ENCODE results near the gene NFU1. TPM values are rescaled to one million over a fixed set of nuclear protein-coding genes. Genes with fewer than 3 reads are reported as not detected.

Gene NFU1
- total RNA-seq, 4 donors from 2014 or later = 6.7 to 84.8 (median 45.0) TPM

DNA sequence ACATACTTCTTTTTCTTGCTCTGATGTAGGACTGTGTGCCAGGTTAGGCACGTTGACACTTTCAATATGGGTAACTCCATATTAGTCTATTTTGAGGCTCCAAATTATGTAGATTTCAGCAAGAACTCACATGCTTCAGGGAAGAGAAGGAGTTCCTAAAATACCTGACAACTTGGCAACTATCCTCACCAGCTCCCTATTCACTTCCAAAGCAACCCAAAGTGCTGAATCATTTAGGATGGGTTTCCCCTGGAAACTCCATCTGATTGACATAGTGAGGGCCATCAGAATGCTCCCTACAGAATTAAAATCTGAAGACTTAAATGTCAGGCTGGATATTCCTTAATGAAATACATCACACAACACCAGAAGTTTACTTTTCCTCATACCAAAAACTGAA is 32.5 kb upstream of the NFU1 start:
- intact Hi-C loops (cut with DNase I; ENCODE audit: low total_unique reads) (no loop called here), in situ Hi-C loops (cut with MboI; ENCODE audit: low pct_ligation_motif_present in 1 of 4, low pct_unique_long_range_greater_than_20kb in 1 of 4, low sequenced_read_pairs in 3 of 4) (no loop called here)
- H3K27ac ChIP-seq = no peak overlapping the region
- 86% methylated on average over 1 of the region's 1 CpG; no CpG with 5 or more reads in 1 of the 2 donors for WGBS, 2 donors (ENCODE audit: low coverage in 1 of 2)
- no peak for DNase-seq
- H3K4me1 ChIP-seq = peaks cover 0 to 6% (median 3%) of the 10 kb centered on the region in 4 donors
- no peaks in the 10 kb centered on the region for H3K27me3 ChIP-seq
- TF ChIP-seq POLR2A (IDR thresholded peaks at IDR 0.05) (no peak), EP300 (IDR thresholded peaks at IDR 0.05; ENCODE audit: low read depth) (no peak), POLR2AphosphoS5 (IDR thresholded peaks at IDR 0.05) (no peak)
- TF ChIP-seq, protein P1, sequence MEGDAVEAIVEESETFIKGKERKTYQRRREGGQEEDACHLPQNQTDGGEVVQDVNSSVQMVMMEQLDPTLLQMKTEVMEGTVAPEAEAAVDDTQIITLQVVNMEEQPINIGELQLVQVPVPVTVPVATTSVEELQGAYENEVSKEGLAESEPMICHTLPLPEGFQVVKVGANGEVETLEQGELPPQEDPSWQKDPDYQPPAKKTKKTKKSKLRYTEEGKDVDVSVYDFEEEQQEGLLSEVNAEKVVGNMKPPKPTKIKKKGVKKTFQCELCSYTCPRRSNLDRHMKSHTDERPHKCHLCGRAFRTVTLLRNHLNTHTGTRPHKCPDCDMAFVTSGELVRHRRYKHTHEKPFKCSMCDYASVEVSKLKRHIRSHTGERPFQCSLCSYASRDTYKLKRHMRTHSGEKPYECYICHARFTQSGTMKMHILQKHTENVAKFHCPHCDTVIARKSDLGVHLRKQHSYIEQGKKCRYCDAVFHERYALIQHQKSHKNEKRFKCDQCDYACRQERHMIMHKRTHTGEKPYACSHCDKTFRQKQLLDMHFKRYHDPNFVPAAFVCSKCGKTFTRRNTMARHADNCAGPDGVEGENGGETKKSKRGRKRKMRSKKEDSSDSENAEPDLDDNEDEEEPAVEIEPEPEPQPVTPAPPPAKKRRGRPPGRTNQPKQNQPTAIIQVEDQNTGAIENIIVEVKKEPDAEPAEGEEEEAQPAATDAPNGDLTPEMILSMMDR (IDR thresholded peaks at IDR 0.05) = no peak
- peaks cover 0 to 7% (median 0%) of the 10 kb centered on the region in 4 donors for H3K36me3 ChIP-seq
- no peak overlapping the region for H3K4me3 ChIP-seq
- no peaks in the 10 kb centered on the region for H3K9me3 ChIP-seq

GRCh38 chr2:69469375-69469774 is 32.1 kb upstream of the NFU1 start:
- TF ChIP-seq, protein P1 (IDR thresholded peaks at IDR 0.05) = no peak
- TF ChIP-seq POLR2AphosphoS5 (IDR thresholded peaks at IDR 0.05) (no peak), POLR2A (IDR thresholded peaks at IDR 0.05) (no peak), EP300 (IDR thresholded peaks at IDR 0.05; ENCODE audit: low read depth) (no peak)

GRCh38 chr2:69466728-69467127 is 29.5 kb upstream of the NFU1 start:
- no peak overlapping the region for H3K27ac ChIP-seq
- peaks cover 0 to 6% (median 3%) of the 10 kb centered on the region in 4 donors for H3K4me1 ChIP-seq
- no peaks in the 10 kb centered on the region for H3K27me3 ChIP-seq
- no peak overlapping the region for H3K4me3 ChIP-seq
- no peaks in the 10 kb centered on the region for H3K9me3 ChIP-seq
- intact Hi-C loops (cut with DNase I; ENCODE audit: low total_unique reads) = no loop called here
- no peak for DNase-seq
- in situ Hi-C loops (cut with MboI; ENCODE audit: low pct_ligation_motif_present in 1 of 4, low pct_unique_long_range_greater_than_20kb in 1 of 4, low sequenced_read_pairs in 3 of 4) = no loop called here
- TF ChIP-seq, protein P1 (IDR thresholded peaks at IDR 0.05) = no peak
- TF ChIP-seq EP300 (IDR thresholded peaks at IDR 0.05; ENCODE audit: low read depth) (no peak), POLR2AphosphoS5 (IDR thresholded peaks at IDR 0.05) (no peak), POLR2A (IDR thresholded peaks at IDR 0.05) (no peak)
- 91 to 97% methylated on average over 5 to 8 of the region's 8 CpGs for WGBS, 2 donors (ENCODE audit: low coverage in 1 of 2)
- peaks cover 0 to 7% (median 0%) of the 10 kb centered on the region in 4 donors for H3K36me3 ChIP-seq

More at GRCh38 chr2:69469375-69469774, 32.1 kb upstream of the NFU1 start:
- intact Hi-C loops (cut with DNase I; ENCODE audit: low total_unique reads) = no loop called here
- Histone ChIP-seq H3K9me3 (no peaks in the 10 kb centered on the region), H3K4me1 (peaks cover 0 to 6% (median 3%) of the 10 kb centered on the region in 4 donors), H3K36me3 (peaks cover 0 to 7% (median 0%) of the 10 kb centered on the region in 4 donors), H3K4me3 (no peak overlapping the region), H3K27ac (no peak overlapping the region), H3K27me3 (no peaks in the 10 kb centered on the region)
- DNase-seq = no peak
- WGBS, 2 donors (ENCODE audit: low coverage in 1 of 2) = 72 to 82% methylated on average over 3 of the region's 3 CpGs
- in situ Hi-C loops (cut with MboI; ENCODE audit: low pct_ligation_motif_present in 1 of 4, low pct_unique_long_range_greater_than_20kb in 1 of 4, low sequenced_read_pairs in 3 of 4) = no loop called here

GRCh38 chr2:69465513-69466456 is 28.6 kb upstream of the NFU1 start:
- in situ Hi-C loops (cut with MboI; ENCODE audit: low pct_ligation_motif_present in 1 of 4, low pct_unique_long_range_greater_than_20kb in 1 of 4, low sequenced_read_pairs in 3 of 4) = no loop called here
- Histone ChIP-seq H3K27me3 (no peaks in the 10 kb centered on the region), H3K4me1 (no peaks in the 10 kb centered on the region), H3K36me3 (peaks cover 0 to 7% (median 0%) of the 10 kb centered on the region in 4 donors), H3K9me3 (no peaks in the 10 kb centered on the region), H3K4me3 (no peak overlapping the region), H3K27ac (peak overlapping the region in 1 of 4 donors; percentile 26)
- WGBS, 2 donors (ENCODE audit: low coverage in 1 of 2) = 81% methylated on average over 14 of the region's 14 CpGs; no CpG with 5 or more reads in 1 of the 2 donors
- intact Hi-C loops (cut with DNase I; ENCODE audit: low total_unique reads) = no loop called here
- TF ChIP-seq POLR2A (IDR thresholded peaks at IDR 0.05) (no peak), POLR2AphosphoS5 (IDR thresholded peaks at IDR 0.05) (peak in 1 of 3 donors; percentile 32), EP300 (IDR thresholded peaks at IDR 0.05; ENCODE audit: low read depth) (no peak)
- TF ChIP-seq, protein P1 (IDR thresholded peaks at IDR 0.05) = no peak
- DNase-seq = no peak
